CD14-positive monocyte (primary cell): ENCODE measurements around the gene PTTG2. TPM values are rescaled to one million over a fixed set of nuclear protein-coding genes. Genes with fewer than 3 reads are reported as not detected.

Source experiments
- DNase-seq, 3 donors: peaks; one replicate each; pipeline ENCODE4 v3.0.0-alpha.2; 2011 to 2022
- H2AFZ ChIP-seq: 2 replicates; pipeline ENCODE4 v1.6.0; 2012; ENCODE audit warnings: mild to moderate bottlenecking, low read depth, low read length, inconsistent platforms; ENCODE audit not compliant: insufficient read depth, poor library complexity, severe bottlenecking
- H3K27ac ChIP-seq, 2 donors: 1 replicate in 1 of 2; 2 replicates in 1 of 2; pipeline ENCODE4 v1.5.1; 2012 to 2013; ENCODE audit warnings: low read length in 2 of 2, control low read depth in 1 of 2, inconsistent platforms in 1 of 2, low read depth in 1 of 2, mild to moderate bottlenecking in 1 of 2
- H3K27me3 ChIP-seq, 2 donors: one replicate each; pipeline versions ENCODE4 v1.6.0 to v1.6.1; 2011 to 2013; ENCODE audit warnings: low read length in 2 of 2; ENCODE audit not compliant: control insufficient read depth in 2 of 2, insufficient read depth in 2 of 2
- H3K36me3 ChIP-seq, 2 donors: replicated peaks in 1 of 2; 1 replicate in 1 of 2; 2 replicates in 1 of 2; pipeline versions ENCODE4 v1.5.1 to v1.6.1; 2012 to 2013; ENCODE audit warnings: low read length in 2 of 2, control low read depth in 1 of 2, inconsistent platforms in 1 of 2, mild to moderate bottlenecking in 1 of 2; ENCODE audit not compliant: insufficient read depth in 2 of 2, control insufficient read depth in 1 of 2
- H3K4me1 ChIP-seq, 2 donors: 1 replicate in 1 of 2; 2 replicates in 1 of 2; pipeline versions ENCODE4 v1.5.1 to v1.6.1; 2012 to 2013; ENCODE audit warnings: low read length in 2 of 2, control low read depth in 1 of 2, inconsistent platforms in 1 of 2, mild to moderate bottlenecking in 1 of 2, moderate library complexity in 1 of 2; ENCODE audit not compliant: insufficient read depth in 2 of 2, control insufficient read depth in 1 of 2
- H3K4me2 ChIP-seq: replicated peaks from 2 replicates; pipeline ENCODE3; 2012; ENCODE audit warnings: low read length, moderate library complexity, mild to moderate bottlenecking; ENCODE audit not compliant: poor library complexity, severe bottlenecking; ENCODE audit errors: extremely low read depth
- H3K4me3 ChIP-seq, 3 experiments: fragments of 200-600 bp in 1 of 3; sonication (generic) in 1 of 3; replicated peaks in 1 of 3; 1 replicate in 2 of 3; 2 replicates in 1 of 3; pipeline ENCODE4 v1.5.1; 2011 to 2013; ENCODE audit warnings: low read length in 3 of 3, mild to moderate bottlenecking in 3 of 3, control low read depth in 2 of 3, low read depth in 2 of 3, inconsistent platforms in 1 of 3, moderate library complexity in 1 of 3
- H3K79me2 ChIP-seq: 2 replicates; pipeline ENCODE4 v1.6.0; 2012; ENCODE audit warnings: mild to moderate bottlenecking, control low read depth, inconsistent platforms, low read length, moderate library complexity; ENCODE audit not compliant: insufficient read depth
- H3K9ac ChIP-seq: 2 replicates; pipeline ENCODE4 v1.6.0; 2017; ENCODE audit warnings: low read length, mild to moderate bottlenecking; ENCODE audit not compliant: insufficient read depth, poor library complexity, severe bottlenecking
- H3K9me3 ChIP-seq, 2 donors: replicated peaks in 1 of 2; 1 replicate in 1 of 2; 2 replicates in 1 of 2; pipeline versions ENCODE4 v1.5.1 to v1.6.1; 2012 to 2013; ENCODE audit warnings: low read length in 2 of 2, control low read depth in 1 of 2; ENCODE audit not compliant: control insufficient read depth in 1 of 2, insufficient read depth in 1 of 2
- H4K20me1 ChIP-seq: 2 replicates; pipeline ENCODE4 v1.6.0; 2012; ENCODE audit warnings: mild to moderate bottlenecking, low read length, control low read depth, moderate library complexity; ENCODE audit not compliant: insufficient read depth
- H3K27ac Mint-ChIP-seq, 7 donors: one replicate each; pipeline ENCODE4 v1.8.0; 2020; ENCODE audit warnings: mild to moderate bottlenecking in 7 of 7, mixed read lengths in 7 of 7, moderate library complexity in 6 of 7, inconsistent platforms in 2 of 7
- H3K27me3 Mint-ChIP-seq, 3 donors: one replicate each; pipeline ENCODE4 v1.8.0; 2021 to 2022; ENCODE audit warnings: low read depth in 3 of 3, mild to moderate bottlenecking in 3 of 3, mixed read lengths in 3 of 3, moderate library complexity in 3 of 3, inconsistent platforms in 1 of 3
- H3K36me3 Mint-ChIP-seq, 2 donors: one replicate each; pipeline ENCODE4 v1.8.0; 2020; ENCODE audit warnings: mixed read lengths in 2 of 2, inconsistent platforms in 1 of 2, mild to moderate bottlenecking in 1 of 2
- H3K4me1 Mint-ChIP-seq: one replicate; pipeline ENCODE4 v1.8.0; 2020; ENCODE audit warnings: mild to moderate bottlenecking, mixed read lengths
- H3K4me3 Mint-ChIP-seq, 2 donors: one replicate each; pipeline ENCODE4 v1.8.0; 2020; ENCODE audit warnings: mild to moderate bottlenecking in 2 of 2, mixed read lengths in 2 of 2, moderate library complexity in 1 of 2
- H3K9me3 Mint-ChIP-seq, 7 donors: one replicate each; pipeline ENCODE4 v1.8.0; 2020 to 2022; ENCODE audit warnings: mixed read lengths in 7 of 7, mild to moderate bottlenecking in 6 of 7, moderate library complexity in 6 of 7, inconsistent platforms in 2 of 7
- WGBS: methylation state at CpG from one replicate; pipeline ENCODE4 v1.1.5; 2013; ENCODE audit warnings: missing lambda C conversion rate; ENCODE audit not compliant: insufficient coverage; 5-methylcytosine and 5-hydroxymethylcytosine counted together
- intact Hi-C, 2 donors: fragments of 100-400 bp; cut with micrococcal nuclease; formaldehyde crosslinking; loops; one replicate each; pipeline versions ENCODE4 v1.15.0 to v1.15.1; 2023
- polyA plus RNA-seq, 3 donors: library from polyadenylated mRNA; depleted of rRNA in 1 of 3; unstranded in 2 of 3; stranded (reverse) in 1 of 3; fragments of 300-500 nt in 2 of 3; fragments of >200 nt in 1 of 3; fragmentation: Illumina TruSeq in 2 of 3; gene quantifications; 1 replicate in 2 of 3; 2 replicates in 1 of 3; pipeline ENCODE4 v1.2.3, GENCODE V29; 2012 to 2021
- TF ChIP-seq, protein P1 (sequence below): fragments of 200-600 bp; IDR thresholded peaks from one replicate; pipeline ENCODE4 v1.8.0; 2022; ENCODE audit warnings: antibody characterized with exemption, mild to moderate bottlenecking

The PTTG2 gene
- polyA plus RNA-seq, 3 donors: 2.0 TPM; not detected in 2

GRCh38 chr4:37998226-37998625 lies 38.0 kb downstream of the PTTG2 start:
- Histone ChIP-seq H3K36me3 (peaks cover 4 to 28% of the 10 kb centered on the region in 2 donors), H3K4me3 (no peak overlapping the region), H2AFZ (no peak overlapping the region), H4K20me1 (peaks cover 85% of the 10 kb centered on the region), H3K9me3 (no peaks in the 10 kb centered on the region), H3K27me3 (no peaks in the 10 kb centered on the region), H3K9ac (no peak overlapping the region), H3K4me2 (no peak overlapping the region), H3K79me2 (peaks cover 100% of the 10 kb centered on the region), H3K27ac (peak overlapping the region in 1 of 2 donors; percentile 43), H3K4me1 (peaks cover 11% of the 10 kb centered on the region in 2 donors)
- no peaks in the 10 kb centered on the region for H3K27me3 Mint-ChIP-seq
- 90% methylated on average over 8 of the region's 9 CpGs for WGBS
- DNase-seq: no peak
- no peaks in the 10 kb centered on the region for H3K9me3 Mint-ChIP-seq
- peaks cover 19 to 32% of the 10 kb centered on the region in 2 donors for H3K36me3 Mint-ChIP-seq
- TF ChIP-seq, protein P1, sequence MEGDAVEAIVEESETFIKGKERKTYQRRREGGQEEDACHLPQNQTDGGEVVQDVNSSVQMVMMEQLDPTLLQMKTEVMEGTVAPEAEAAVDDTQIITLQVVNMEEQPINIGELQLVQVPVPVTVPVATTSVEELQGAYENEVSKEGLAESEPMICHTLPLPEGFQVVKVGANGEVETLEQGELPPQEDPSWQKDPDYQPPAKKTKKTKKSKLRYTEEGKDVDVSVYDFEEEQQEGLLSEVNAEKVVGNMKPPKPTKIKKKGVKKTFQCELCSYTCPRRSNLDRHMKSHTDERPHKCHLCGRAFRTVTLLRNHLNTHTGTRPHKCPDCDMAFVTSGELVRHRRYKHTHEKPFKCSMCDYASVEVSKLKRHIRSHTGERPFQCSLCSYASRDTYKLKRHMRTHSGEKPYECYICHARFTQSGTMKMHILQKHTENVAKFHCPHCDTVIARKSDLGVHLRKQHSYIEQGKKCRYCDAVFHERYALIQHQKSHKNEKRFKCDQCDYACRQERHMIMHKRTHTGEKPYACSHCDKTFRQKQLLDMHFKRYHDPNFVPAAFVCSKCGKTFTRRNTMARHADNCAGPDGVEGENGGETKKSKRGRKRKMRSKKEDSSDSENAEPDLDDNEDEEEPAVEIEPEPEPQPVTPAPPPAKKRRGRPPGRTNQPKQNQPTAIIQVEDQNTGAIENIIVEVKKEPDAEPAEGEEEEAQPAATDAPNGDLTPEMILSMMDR: no peak
- peaks cover 28% of the 10 kb centered on the region for H3K4me1 Mint-ChIP-seq
- intact Hi-C loops: no loop called here
- H3K27ac Mint-ChIP-seq: peak overlapping the region in 3 of 7 donors; percentile 58 to 72 (median 65)
- no peak overlapping the region for H3K4me3 Mint-ChIP-seq

GRCh38 chr4:37999000-37999716 lies 39.0 kb downstream of the PTTG2 start:
- Histone ChIP-seq H3K9me3 (no peaks in the 10 kb centered on the region), H3K4me1 (peaks cover 7 to 8% of the 10 kb centered on the region in 2 donors), H3K9ac (no peak overlapping the region), H2AFZ (no peak overlapping the region), H3K4me2 (no peak overlapping the region), H3K36me3 (peaks cover 4 to 28% of the 10 kb centered on the region in 2 donors), H3K4me3 (no peak overlapping the region), H4K20me1 (peaks cover 92% of the 10 kb centered on the region), H3K27me3 (no peaks in the 10 kb centered on the region), H3K27ac (no peak overlapping the region), H3K79me2 (peaks cover 100% of the 10 kb centered on the region)
- peaks cover 24% of the 10 kb centered on the region for H3K4me1 Mint-ChIP-seq
- DNase-seq: no peak
- 100% methylated on average over 3 of the region's 12 CpGs for WGBS
- intact Hi-C loops: no loop called here
- H3K4me3 Mint-ChIP-seq: no peak overlapping the region
- peak overlapping the region in 4 of 7 donors; percentile 12 to 69 (median 40) for H3K27ac Mint-ChIP-seq
- no peaks in the 10 kb centered on the region for H3K9me3 Mint-ChIP-seq
- TF ChIP-seq, protein P1: no peak
- no peaks in the 10 kb centered on the region for H3K27me3 Mint-ChIP-seq
- H3K36me3 Mint-ChIP-seq: peaks cover 17 to 24% of the 10 kb centered on the region in 2 donors
